Activated T-helper 1 cell treated with anti-CD3 and anti-CD28 coated beads, Interleukin-12 subunit alpha, Interleukin-12 subunit beta, Interleukin-2, Interleukin-4 antibody, amounts not matched to agents 30 ng/mL and 10 ng/mL and 1 ng/mL, durations not matched to agents 14 hours and 24 hours and 36 hours (primary cell): ENCODE results near the gene D2HGDH. TPM values are rescaled to one million over a fixed set of nuclear protein-coding genes. Genes with fewer than 3 reads are reported as not detected.

Experiments
- DNase-seq: peaks from one replicate; pipeline ENCODE4 v3.0.0; 2021; ENCODE audit warnings: low spot score
- H3K27ac Mint-ChIP-seq: one replicate; pipeline ENCODE4 v1.8.0; 2021; ENCODE audit warnings: mild to moderate bottlenecking, mixed read lengths
- H3K27me3 Mint-ChIP-seq: one replicate; pipeline ENCODE4 v1.8.0; 2022; ENCODE audit warnings: mild to moderate bottlenecking, moderate library complexity, mixed read lengths; ENCODE audit not compliant: insufficient read depth
- H3K36me3 Mint-ChIP-seq: one replicate; pipeline ENCODE4 v1.8.0; 2021; ENCODE audit warnings: low read depth, mixed read lengths
- H3K4me1 Mint-ChIP-seq: one replicate; pipeline ENCODE4 v1.8.0; 2021; ENCODE audit warnings: low read depth, mixed read lengths
- H3K4me3 Mint-ChIP-seq: one replicate; pipeline ENCODE4 v1.8.0; 2021; ENCODE audit warnings: mild to moderate bottlenecking, moderate library complexity, mixed read lengths
- H3K9me3 Mint-ChIP-seq: one replicate; pipeline ENCODE4 v1.8.0; 2021; ENCODE audit warnings: mixed read lengths
- intact Hi-C: fragments of 100-400 bp; cut with micrococcal nuclease; formaldehyde crosslinking; loops from one replicate; pipeline ENCODE4 v1.15.1; 2024
- total RNA-seq: library from RNA; stranded (reverse); gene quantifications from 2 replicates; pipeline ENCODE4 v1.2.3, GENCODE V29; 2022

The D2HGDH gene
- total RNA-seq, 1 donor from 2014 or later = 27.1 TPM

DNA sequence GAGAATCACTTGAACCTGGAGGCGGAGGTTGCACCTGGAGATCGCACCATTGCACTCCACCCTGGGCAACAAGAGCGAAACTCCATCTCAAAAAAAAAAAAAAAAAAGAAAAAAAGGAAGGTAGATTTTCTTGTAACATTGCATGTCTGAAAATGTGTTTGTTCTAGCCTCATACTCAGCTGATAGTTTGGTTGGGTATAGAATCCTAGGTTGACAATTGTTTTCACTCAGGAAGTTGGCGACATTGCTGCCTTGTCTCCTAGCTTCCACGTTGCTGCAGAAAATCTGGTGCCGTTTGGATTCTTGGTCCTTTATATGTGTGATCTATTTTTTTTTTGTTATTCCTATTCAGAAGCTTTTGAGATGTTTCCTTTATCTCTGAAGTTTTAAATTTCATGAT, 27.9 kb upstream of the D2HGDH start:
- intact Hi-C loops = no loop called here
- H3K9me3 Mint-ChIP-seq = peaks cover 7% of the 10 kb centered on the region

DNA sequence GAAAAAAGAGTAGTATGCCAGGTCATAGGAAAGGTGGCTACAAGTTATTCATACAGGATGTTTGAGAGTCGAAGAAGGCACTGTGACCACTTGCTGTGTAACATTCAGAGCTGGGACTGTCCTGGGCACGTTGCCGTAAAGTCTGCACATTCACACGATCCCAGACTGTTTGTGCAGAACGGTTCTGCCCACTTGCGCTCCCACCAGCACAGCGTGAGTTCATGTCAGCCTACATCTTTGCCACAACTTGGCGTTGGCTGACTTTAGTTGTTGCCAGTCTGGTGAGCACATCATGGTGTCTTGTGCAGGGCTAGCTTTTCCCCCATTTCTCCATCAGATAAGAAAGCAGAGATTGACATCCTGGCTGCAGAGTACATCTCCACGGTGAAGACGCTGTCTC, 25.6 kb upstream of the D2HGDH start:
- peaks cover 38% of the 10 kb centered on the region for H3K36me3 Mint-ChIP-seq
- no peak for DNase-seq
- H3K4me3 Mint-ChIP-seq = no peak overlapping the region
- peaks cover 7% of the 10 kb centered on the region for H3K9me3 Mint-ChIP-seq
- intact Hi-C loops = no loop called here
- no peak overlapping the region for H3K27ac Mint-ChIP-seq
- no peaks in the 10 kb centered on the region for H3K27me3 Mint-ChIP-seq
- peaks cover under 1% of the 10 kb centered on the region for H3K4me1 Mint-ChIP-seq

More for the DNA sequence above, 27.9 kb upstream of the D2HGDH start:
- H3K27ac Mint-ChIP-seq = no peak overlapping the region
- H3K4me1 Mint-ChIP-seq = peaks cover 12% of the 10 kb centered on the region
- no peak overlapping the region for H3K4me3 Mint-ChIP-seq
- no peaks in the 10 kb centered on the region for H3K27me3 Mint-ChIP-seq
- H3K36me3 Mint-ChIP-seq = peaks cover 39% of the 10 kb centered on the region
- no peak for DNase-seq

DNA sequence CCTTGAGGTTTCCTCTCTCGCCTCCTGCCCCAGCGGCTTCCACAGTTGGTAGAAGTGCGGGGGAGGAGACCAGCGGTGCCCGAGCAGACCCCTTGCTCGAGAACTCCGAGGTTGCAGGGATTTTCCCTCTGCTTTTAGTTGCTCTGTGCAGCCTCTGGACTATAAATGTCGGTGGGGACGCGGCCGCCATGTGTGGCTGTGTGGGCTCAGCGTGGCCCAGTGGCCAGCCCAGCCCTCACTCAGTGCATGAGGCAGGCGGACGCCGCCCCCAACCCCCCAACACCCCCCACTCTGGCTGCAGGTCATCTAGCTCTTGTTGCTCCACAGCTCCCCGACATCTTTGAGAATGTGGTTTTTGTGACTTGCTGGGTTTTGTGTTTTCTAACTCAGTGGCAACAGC, 15.3 kb upstream of the D2HGDH start:
- no peak overlapping the region for H3K4me3 Mint-ChIP-seq
- no peaks in the 10 kb centered on the region for H3K27me3 Mint-ChIP-seq
- H3K27ac Mint-ChIP-seq = no peak overlapping the region
- peaks cover 41% of the 10 kb centered on the region for H3K36me3 Mint-ChIP-seq
- intact Hi-C loops = no loop called here
- no peaks in the 10 kb centered on the region for H3K4me1 Mint-ChIP-seq
- peaks cover 4% of the 10 kb centered on the region for H3K9me3 Mint-ChIP-seq
- DNase-seq = no peak

DNA sequence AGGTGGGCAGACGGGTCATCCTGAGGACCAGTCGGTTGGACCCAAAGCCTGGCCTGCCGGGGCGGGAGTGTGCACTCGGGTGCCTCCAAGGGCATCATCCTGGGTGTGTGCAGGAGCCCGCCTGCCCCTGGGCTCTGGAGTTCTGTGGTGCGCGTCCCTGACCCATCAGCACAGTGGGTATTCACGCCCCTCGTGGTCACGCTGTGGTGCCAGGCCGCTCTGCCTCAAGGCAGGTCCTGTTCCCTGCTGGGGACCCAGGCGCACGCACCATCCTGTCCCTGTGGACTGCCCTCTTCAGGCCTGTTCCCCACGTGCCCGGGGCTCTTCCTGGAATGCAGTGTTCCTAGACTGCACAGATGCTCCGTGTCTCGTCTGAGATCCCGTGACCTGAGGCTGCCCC, 14.3 kb upstream of the D2HGDH start:
- H3K27ac Mint-ChIP-seq = no peak overlapping the region
- no peak overlapping the region for H3K4me3 Mint-ChIP-seq
- DNase-seq = no peak
- H3K9me3 Mint-ChIP-seq = peaks cover 4% of the 10 kb centered on the region
- no peaks in the 10 kb centered on the region for H3K4me1 Mint-ChIP-seq
- H3K36me3 Mint-ChIP-seq = peaks cover 35% of the 10 kb centered on the region
- intact Hi-C loops = no loop called here
- no peaks in the 10 kb centered on the region for H3K27me3 Mint-ChIP-seq

DNA sequence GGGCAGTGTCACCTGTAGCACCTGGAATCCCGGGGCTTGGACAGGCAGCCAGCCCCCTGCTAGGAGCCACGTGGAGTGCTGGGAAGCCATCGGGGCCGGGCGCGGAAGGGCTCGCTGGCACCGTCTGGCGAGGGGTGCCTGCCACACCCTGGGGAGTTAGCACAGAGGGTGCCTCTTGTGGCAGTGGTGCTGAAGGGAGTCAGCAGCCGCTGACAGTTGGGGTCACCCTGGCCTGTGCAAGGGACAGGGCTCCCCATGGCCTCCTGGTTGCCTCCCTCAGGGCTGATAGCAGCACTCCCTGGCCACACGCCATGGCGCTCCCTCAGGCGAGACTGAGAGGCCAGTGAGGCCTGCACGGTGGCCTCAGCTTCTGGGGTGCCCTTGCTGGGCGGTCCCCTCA, 13.9 kb upstream of the D2HGDH start:
- Mint-ChIP-seq H3K4me3 (no peak overlapping the region), H3K27ac (no peak overlapping the region), H3K36me3 (peaks cover 35% of the 10 kb centered on the region), H3K4me1 (no peaks in the 10 kb centered on the region), H3K27me3 (no peaks in the 10 kb centered on the region), H3K9me3 (peaks cover 4% of the 10 kb centered on the region)
- intact Hi-C loops = no loop called here
- DNase-seq = no peak

DNA sequence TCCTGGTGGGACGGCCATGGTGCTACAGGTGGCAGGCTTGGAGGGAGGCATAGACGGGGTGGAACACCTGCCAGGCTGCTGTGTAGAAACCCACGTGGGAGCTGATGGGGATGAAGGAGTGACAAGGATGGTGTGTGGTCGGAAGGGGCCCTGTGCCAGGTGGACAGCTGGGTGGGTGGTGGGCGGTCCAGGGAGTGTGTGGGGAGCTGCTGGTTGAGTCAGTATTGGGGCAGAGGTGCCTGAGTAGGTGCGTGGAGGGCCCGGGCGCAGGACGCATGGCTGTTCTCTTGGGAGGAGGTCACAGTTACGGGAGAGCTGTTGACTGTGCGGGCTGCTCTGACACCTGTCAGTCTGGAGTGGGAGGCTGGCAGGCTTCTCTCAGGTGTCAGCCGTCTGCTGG, 12.6 kb upstream of the D2HGDH start:
- Mint-ChIP-seq H3K36me3 (peaks cover 29% of the 10 kb centered on the region), H3K9me3 (peaks cover 4% of the 10 kb centered on the region), H3K27ac (no peak overlapping the region), H3K27me3 (no peaks in the 10 kb centered on the region), H3K4me3 (no peak overlapping the region), H3K4me1 (no peaks in the 10 kb centered on the region)
- intact Hi-C loops = no loop called here
- DNase-seq = no peak

- Mint-ChIP-seq H3K4me3 (no peak overlapping the region), H3K27me3 (no peaks in the 10 kb centered on the region), H3K27ac (no peak overlapping the region), H3K9me3 (peaks cover 4% of the 10 kb centered on the region), H3K4me1 (no peaks in the 10 kb centered on the region), H3K36me3 (peaks cover 24% of the 10 kb centered on the region)
- intact Hi-C loops = no loop called here
- DNase-seq = no peak
Observed at GRCh38 chr2:241722896-241723454, 11.5 kb upstream of the D2HGDH start.

DNA sequence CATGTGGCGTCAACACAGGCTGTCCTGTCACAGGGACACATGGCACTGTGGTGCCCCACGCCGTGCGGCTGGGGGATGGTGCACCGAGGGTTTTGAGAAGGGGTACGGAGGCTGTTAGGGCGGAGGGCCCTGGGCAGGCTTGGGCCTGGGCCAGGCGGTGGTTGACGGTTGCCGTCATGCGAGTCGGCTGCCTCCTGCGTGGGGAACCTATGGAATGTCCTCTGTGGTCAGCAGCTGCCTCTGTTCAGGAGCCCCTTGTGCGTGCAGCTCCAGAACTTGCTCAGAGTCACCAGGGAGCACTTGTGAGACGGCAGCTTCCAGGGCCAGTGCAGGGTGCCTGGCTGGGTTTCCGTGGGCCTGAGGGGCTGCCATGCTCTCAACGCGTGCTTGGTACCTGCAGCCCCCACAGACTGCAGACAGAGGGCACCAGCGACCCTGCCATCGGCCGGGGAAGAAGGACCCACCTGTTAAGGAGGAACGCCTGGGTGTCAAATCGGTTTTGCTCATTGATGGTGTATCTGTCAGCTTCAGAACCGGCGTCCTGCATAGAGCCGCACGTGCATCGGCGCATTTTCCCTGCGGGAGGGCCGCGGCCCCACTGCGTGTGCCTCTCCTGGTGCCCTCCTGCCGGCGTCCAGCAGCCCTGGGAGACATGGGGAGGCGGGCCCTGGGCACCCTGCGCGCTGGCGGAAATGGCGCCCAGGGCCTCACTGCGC, 10.0 kb upstream of the D2HGDH start:
- no peak overlapping the region for H3K27ac Mint-ChIP-seq
- intact Hi-C loops = no loop called here
- H3K9me3 Mint-ChIP-seq = peaks cover 4% of the 10 kb centered on the region
- no peak overlapping the region for H3K4me3 Mint-ChIP-seq
- no peaks in the 10 kb centered on the region for H3K27me3 Mint-ChIP-seq
- H3K4me1 Mint-ChIP-seq = no peaks in the 10 kb centered on the region
- peaks cover 21% of the 10 kb centered on the region for H3K36me3 Mint-ChIP-seq
- no peak for DNase-seq

- DNase-seq = no peak
- Mint-ChIP-seq H3K36me3 (peaks cover 21% of the 10 kb centered on the region), H3K4me1 (peaks cover 7% of the 10 kb centered on the region), H3K4me3 (no peak overlapping the region), H3K27me3 (no peaks in the 10 kb centered on the region), H3K27ac (no peak overlapping the region), H3K9me3 (peaks cover 4% of the 10 kb centered on the region)
- intact Hi-C loops = no loop called here
Observed at GRCh38 chr2:241724975-241725870, 9.2 kb upstream of the D2HGDH start.

DNA sequence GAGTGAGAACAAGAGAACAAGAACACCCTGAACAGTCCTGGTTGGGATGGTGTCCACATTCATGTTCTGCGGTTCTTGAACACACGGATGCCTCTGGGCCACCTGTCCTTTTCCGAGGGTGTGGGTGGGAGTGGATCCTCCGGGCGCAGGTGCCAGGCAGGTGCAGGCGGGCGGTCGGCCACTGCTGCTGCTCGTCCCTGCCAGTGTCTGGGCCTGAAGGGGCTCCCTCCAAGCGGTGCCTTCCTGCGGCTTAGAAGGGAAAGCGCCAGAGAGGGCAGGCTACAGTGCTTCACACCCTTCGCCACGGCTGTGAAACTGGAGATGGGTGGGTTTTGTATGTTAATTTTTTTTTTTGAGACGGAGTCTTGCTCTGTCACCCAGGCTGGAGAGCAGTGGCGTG, 8.0 kb upstream of the D2HGDH start:
- DNase-seq = no peak
- no peak overlapping the region for H3K27ac Mint-ChIP-seq
- intact Hi-C loops = no loop called here
- no peak overlapping the region for H3K4me3 Mint-ChIP-seq
- H3K27me3 Mint-ChIP-seq = no peaks in the 10 kb centered on the region
- H3K36me3 Mint-ChIP-seq = peaks cover 17% of the 10 kb centered on the region
- peaks cover 19% of the 10 kb centered on the region for H3K4me1 Mint-ChIP-seq
- H3K9me3 Mint-ChIP-seq = peaks cover 4% of the 10 kb centered on the region

DNA sequence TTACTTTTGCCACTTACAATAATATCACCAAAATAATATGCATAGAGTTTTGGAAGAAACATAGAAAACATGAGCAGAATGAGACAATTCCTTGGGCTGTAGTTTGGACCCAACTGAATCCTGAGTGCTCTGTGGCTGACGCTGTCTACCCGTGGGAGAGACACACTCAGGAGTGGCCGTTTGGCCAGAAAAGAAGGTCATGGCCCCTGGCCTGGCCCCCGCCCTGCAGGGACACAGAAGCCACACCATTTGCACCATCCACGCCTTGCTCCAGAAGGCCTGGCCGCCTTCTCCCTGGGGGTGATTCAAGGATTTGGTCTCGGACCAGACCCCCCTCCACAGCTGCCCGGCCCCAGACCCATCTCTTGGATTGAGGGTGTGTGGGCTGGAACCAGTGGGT, 6.4 kb upstream of the D2HGDH start:
- Mint-ChIP-seq H3K36me3 (peaks cover 8% of the 10 kb centered on the region), H3K4me3 (no peak overlapping the region), H3K4me1 (peaks cover 31% of the 10 kb centered on the region), H3K27me3 (no peaks in the 10 kb centered on the region), H3K9me3 (no peaks in the 10 kb centered on the region), H3K27ac (no peak overlapping the region)
- intact Hi-C loops = no loop called here
- DNase-seq = no peak

DNA sequence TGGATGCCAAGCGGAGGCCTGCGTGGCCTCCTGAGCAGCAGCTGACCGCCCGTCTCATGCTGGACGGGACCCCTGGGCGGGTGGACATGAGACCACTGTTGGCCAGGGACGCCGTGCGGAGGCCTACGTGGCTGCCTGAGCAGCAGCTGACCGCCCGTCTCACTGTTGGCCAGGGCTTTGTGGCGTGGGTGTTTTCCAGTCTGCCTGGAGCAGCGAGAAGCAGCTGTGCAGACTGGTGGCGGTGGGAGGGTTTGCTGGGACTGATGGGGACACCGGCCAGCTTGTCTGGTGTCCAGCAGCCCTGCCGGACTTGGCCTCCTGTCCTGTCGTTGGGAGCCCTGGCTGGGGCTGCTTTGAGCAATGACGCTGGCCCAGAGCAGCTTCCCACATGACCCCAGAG, 5.8 kb upstream of the D2HGDH start:
- Mint-ChIP-seq H3K27me3 (no peaks in the 10 kb centered on the region), H3K4me3 (no peak overlapping the region), H3K4me1 (peaks cover 32% of the 10 kb centered on the region), H3K27ac (no peak overlapping the region), H3K9me3 (no peaks in the 10 kb centered on the region), H3K36me3 (peaks cover 2% of the 10 kb centered on the region)
- intact Hi-C loops = no loop called here
- DNase-seq = no peak

- no peaks in the 10 kb centered on the region for H3K9me3 Mint-ChIP-seq
- no peaks in the 10 kb centered on the region for H3K27me3 Mint-ChIP-seq
- no peak overlapping the region for H3K4me3 Mint-ChIP-seq
Observed at GRCh38 chr2:241729868-241730267, 4.6 kb upstream of the D2HGDH start.

More at GRCh38 chr2:241729868-241730267, 4.6 kb upstream of the D2HGDH start:
- Mint-ChIP-seq H3K4me1 (peaks cover 32% of the 10 kb centered on the region), H3K36me3 (no peaks in the 10 kb centered on the region), H3K27ac (peak overlapping the region; percentile 34)
- intact Hi-C loops = loop anchor here (5.0 kb wide), 2 partner anchors 93 to 878 kb away; partner anchors contain the start of genes ATG4B and THAP4
- DNase-seq = no peak
